NCI-H748 treated with DMSO at 0.1 percent for 48 hours (cell line): ENCODE data around the gene F11.
"Not testable (repeated sequence)": the region's sequence is repeated elsewhere in the genome, so short reads cannot be mapped to it uniquely, and the experiment has no call there.

Source experiments
- DNase-seq: peaks from one replicate; lab custom pipeline; 2025; lab: John Stamatoyannopoulos, UW

F11 gene

DNA sequence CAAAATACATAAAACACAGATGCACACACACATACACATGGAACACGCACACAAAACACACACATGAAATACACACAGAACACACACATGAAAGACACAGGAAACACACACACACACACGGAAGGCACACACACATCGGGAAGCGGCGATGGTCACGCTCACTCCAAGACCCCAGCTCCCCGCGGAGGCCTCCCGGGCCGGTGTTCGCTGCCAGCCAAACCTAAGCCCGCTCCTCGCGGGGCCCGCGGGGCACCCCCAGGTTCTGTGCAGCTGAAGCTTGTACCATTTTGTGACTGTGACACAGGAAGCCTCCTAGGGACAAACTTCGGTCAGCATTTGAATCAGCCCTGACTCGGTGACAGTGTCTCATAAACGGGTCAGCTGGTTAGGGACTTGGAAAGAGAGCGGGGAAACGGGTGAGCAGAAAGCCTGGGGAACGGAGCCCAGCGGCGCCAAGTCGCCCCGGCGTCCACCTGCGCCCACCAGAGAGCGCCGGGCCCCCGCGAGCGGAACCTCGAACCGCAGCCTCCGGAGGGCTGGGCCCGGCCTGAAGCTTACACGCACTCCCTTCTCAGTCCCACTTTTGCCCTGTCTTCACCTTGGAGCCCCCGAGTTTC lies 32.1 kb downstream of the F11 start:
- DNase-seq, result no peak

DNA sequence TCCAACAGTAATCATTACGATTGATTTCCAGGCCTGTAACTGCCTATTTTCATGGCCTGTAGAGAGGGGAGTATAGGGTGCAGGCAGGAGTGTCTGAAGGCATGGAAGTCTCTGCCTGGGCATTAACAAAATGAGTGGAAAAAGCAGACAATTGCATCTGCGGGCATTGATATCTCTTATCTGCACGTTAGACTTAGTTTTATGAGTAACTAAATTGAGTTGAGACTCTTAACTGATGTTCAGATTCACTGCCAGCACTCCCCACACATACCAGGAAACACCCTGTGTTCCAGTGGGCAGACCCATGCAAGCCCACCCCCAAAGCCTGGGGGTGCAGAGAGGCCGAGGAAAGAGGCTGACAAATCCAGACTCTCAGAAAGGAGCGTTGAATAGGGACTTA lies 33.3 kb downstream of the F11 start:
- no peak for DNase-seq

DNA sequence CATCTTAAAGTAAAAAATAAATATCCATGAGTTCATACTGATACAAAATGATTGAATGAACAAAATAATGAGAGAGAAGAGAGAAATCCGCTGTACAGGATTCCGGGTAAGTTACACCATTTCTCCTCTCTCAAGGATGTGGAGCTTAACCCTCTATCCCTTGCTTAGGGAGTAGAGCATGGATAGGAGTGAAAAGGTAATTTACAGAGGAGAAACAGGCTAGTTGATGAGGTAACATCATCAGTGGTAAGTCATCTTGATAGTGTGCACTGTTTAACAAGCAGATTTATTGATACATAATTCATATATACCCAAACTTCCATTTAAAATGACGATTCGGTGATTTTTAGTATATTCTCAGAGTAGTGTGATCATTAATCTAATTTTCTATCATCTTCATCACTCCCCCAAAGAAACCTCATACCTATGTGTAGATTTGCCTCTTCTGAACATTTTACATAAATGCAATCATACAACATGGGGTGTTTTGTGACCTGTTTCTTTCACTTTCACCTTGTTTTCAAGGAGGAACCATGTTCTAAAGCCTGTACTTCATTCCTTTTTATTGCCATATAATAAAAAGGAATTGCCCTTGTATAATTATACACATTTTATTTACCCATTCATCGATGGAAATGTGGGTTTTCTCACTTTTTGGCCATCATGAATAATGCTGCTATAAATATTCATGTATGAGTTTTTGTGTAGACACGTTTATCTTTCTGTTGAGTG lies 34.8 kb downstream of the F11 start:
- no peak for DNase-seq

DNA sequence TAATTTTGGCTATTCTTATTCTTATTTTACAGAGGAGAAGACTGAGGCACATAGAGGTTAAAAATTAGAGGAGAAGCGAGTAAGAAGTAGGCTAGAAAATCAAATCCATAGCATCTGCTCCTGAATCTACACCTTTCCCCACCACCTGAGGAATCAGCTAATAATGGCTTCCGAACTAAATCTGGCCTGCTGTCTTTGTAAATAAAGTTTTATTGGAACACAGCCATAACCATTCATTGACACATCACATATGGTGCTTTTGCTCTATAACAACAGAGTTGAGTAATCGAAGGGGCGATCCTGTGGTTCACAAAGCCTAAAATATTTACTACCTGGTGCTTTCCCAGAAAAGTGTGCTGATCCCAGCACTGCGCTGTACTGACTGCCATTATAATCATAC lies 38.2 kb downstream of the F11 start:
- DNase-seq, result no peak

DNA sequence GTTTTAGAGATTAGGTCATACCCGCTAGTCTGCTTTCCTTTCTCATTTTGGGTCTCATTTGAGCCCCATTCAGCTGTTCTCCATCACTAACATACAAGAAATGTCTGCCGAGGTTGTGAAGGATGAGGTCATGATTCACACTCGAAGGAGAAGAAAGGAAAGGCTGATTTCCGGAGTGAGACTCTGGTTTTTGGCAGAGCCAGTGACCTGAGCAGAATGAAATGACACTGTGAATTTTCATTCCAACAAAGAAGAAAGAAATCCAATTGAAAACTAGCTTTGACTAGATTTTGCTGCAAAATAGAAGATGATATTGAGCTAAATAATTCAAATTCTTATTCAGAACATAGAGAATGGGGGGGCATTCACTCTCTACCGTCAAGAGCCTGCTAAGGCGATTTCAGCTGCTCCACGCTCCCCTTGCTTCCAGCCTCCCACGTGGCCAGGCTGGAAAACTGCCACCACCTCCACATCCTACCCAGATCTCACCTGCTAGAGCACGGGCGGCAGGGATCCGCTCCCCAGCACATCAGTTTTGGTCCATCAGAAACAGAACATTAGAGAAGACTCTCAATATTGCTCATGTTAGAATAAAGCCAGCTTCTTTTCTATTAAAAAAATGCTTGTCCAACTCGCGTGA lies 39.0 kb downstream of the F11 start:
- DNase-seq, result no peak

GRCh38 chr4:186307497-186307896 lies 41.5 kb downstream of the F11 start:
- no peak for DNase-seq

GRCh38 chr4:186307916-186308315 lies 41.9 kb downstream of the F11 start:
- DNase-seq, result no peak

DNA sequence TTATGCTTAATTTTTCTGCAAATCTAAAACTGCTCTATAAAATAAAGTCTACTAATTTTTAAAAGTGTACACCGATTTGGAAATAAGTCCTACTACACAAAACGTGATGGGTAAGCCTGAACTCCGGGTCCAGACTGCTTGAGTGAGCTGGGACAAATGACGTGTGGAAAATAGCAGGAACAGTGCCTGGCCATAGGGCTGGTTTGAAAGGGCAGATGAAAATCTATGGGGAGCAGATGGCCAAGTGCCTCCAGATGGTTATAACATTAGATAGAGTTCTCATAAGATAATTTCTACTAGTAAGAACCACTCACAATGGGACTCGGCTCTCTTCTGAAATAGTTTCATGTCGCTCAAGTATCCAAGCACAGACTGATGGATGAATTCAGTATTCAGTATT lies 52.5 kb downstream of the F11 start:
- no peak for DNase-seq

GRCh38 chr4:186324660-186325059 lies 58.7 kb downstream of the F11 start:
- DNase-seq, result not testable (repeated sequence)

GRCh38 chr4:186326391-186326790 lies 60.4 kb downstream of the F11 start:
- DNase-seq, result no peak

DNA sequence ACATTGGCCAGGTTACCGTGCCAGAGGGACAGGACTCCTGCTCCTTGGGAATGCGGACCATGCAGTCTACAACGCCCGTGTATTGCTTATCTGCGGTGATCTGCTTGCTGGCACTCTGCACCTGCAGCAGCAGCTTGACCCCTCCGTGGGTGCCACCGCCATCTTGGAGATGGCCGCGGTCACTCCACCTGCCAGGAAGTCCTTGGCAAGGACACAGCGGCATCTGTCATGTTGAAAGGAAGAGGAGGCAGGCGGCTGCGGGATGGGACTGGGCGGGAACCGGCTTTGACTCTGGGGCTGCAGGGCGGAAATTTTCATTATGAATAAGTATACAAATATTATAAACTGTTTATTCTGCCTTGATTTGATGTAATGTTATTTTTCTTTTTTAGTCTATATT lies 63.4 kb downstream of the F11 start:
- DNase-seq, result no peak

GRCh38 chr4:186330368-186330767 lies 64.4 kb downstream of the F11 start:
- DNase-seq, result no peak

DNA sequence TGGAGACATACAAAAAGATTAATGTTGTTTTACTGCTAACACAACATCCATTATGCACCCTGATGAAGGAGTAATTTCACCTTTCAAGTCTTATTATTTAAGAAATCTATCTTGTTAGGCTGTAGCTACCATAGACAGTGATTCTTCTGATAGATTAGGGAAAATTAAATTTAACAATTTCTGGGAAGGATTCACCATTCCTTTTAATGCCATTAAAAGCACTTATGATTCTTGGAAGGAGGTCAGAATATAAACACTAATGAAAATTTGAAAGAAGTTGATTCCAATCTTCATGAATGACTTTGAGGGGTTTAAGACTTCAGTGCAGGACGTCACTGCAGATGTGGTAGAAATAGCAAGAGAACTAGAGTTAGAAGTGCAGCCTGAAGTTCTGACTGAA lies 69.8 kb downstream of the F11 start:
- no peak for DNase-seq
